ENCODE measurements around the gene TEK.

GRCh38 chr9:27090231-27090630 lies 18.8 kb upstream of the TEK start:
- TF ChIP-seq POLR2A (IDR thresholded peaks at IDR 0.05) (no peak), CTCF (IDR thresholded peaks at IDR 0.05) (no peak), POLR2AphosphoS5 (IDR thresholded peaks at IDR 0.05) (no peak)
